ENCODE measurements around the gene SDSL. TPM values are rescaled to one million over a fixed set of nuclear protein-coding genes. Genes with fewer than 3 reads are reported as not detected.

SDSL gene
- total and polyA plus RNA-seq, 9 donors, result 0.43 to 19.3 (median 3.7) TPM

DNA sequence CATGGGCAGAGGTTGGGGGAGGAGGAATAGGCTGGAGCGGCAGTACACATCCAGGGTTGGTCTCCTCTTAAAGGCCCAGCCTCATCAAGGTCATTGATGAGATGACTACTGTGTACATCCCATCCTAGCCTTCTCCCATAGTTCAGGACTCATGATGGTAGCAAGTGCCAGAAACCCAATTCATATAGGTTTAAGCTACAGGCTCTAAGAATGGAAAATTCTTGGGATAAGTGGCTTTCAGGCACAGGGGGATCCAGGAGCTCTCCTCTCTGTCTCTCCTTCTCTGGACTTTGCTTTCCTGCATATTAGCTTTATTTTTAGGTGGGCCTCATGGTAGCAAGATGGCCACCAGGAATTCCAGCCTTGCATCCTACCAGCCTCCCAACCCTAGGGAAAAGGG, 6.3 kb downstream of the SDSL start:
- 83 to 92% (median 84%) methylated on average over 1 of the region's 1 CpG for WGBS, 3 donors
- intact Hi-C loops (cut with DNase I), result loop anchor here in 1 of 4 donors (10.0 kb wide), 1 partner anchor 124 kb away; no protein-coding TSS in a partner anchor
- H3K27me3 ChIP-seq, result no peaks in the 10 kb centered on the region
- TF ChIP-seq POLR2A (IDR thresholded peaks at IDR 0.05) (no peak), EP300 (IDR thresholded peaks at IDR 0.05) (no peak)
- TF ChIP-seq, protein P1, sequence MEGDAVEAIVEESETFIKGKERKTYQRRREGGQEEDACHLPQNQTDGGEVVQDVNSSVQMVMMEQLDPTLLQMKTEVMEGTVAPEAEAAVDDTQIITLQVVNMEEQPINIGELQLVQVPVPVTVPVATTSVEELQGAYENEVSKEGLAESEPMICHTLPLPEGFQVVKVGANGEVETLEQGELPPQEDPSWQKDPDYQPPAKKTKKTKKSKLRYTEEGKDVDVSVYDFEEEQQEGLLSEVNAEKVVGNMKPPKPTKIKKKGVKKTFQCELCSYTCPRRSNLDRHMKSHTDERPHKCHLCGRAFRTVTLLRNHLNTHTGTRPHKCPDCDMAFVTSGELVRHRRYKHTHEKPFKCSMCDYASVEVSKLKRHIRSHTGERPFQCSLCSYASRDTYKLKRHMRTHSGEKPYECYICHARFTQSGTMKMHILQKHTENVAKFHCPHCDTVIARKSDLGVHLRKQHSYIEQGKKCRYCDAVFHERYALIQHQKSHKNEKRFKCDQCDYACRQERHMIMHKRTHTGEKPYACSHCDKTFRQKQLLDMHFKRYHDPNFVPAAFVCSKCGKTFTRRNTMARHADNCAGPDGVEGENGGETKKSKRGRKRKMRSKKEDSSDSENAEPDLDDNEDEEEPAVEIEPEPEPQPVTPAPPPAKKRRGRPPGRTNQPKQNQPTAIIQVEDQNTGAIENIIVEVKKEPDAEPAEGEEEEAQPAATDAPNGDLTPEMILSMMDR (IDR thresholded peaks at IDR 0.05), result no peak
- no peak overlapping the region for H3K27ac ChIP-seq
- no peak for DNase-seq
- no peak overlapping the region for H3K4me3 ChIP-seq
- H3K9me3 ChIP-seq, result no peaks in the 10 kb centered on the region
- H3K36me3 ChIP-seq, result no peaks in the 10 kb centered on the region
- no peaks in the 10 kb centered on the region for H3K4me1 ChIP-seq (ENCODE audit: insufficient read depth)

DNA sequence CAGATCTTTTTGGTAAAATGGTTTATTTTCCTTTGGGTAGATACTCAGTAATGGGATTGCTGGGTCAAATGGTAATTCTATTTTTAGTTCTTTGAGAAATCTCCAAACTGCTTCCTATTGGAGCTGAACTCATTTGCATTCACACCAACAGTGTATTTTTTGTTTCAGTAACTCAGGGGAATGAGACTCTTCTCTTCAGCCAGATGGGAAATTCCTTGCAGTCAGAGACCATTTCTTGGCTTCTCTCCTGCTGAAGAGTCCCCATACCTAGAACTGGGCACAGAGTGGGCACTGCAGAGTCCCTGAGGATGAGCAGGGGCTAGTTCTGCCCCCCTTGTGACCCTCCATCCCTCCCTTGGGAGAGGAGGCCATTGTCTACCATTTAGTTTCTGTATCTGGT, 10.8 kb downstream of the SDSL start:
- Histone ChIP-seq H3K9me3 (no peaks in the 10 kb centered on the region), H3K4me1 (ENCODE audit: insufficient read depth) (no peaks in the 10 kb centered on the region), H3K27me3 (no peaks in the 10 kb centered on the region), H3K27ac (no peak overlapping the region), H3K36me3 (no peaks in the 10 kb centered on the region), H3K4me3 (no peak overlapping the region)
- intact Hi-C loops (cut with DNase I), result loop anchor here in 1 of 4 donors (10.0 kb wide), 1 partner anchor 258 kb away; no protein-coding TSS in a partner anchor
- no peak for DNase-seq
- TF ChIP-seq POLR2A (IDR thresholded peaks at IDR 0.05) (no peak), EP300 (IDR thresholded peaks at IDR 0.05) (no peak)
- TF ChIP-seq, protein P1 (IDR thresholded peaks at IDR 0.05), result no peak

DNA sequence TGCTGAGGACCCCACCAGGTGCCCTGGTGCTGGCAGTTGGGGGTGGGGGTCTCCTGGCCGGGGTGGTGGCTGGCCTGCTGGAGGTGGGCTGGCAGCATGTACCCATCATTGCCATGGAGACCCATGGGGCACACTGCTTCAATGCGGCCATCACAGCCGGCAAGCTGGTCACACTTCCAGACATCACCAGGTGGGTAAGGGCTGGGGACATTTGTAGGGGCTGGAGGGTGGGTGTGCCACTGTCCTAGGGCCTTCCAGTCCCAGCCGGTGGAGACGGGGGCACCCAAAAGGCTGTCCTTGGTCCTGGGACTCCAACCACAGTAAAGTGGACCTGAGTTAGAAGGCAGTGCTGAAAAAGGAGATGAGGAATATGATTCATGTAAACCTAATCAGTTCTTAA, 13.2 kb downstream of the SDSL start:
- DNase-seq, result no peak
- TF ChIP-seq, protein P1 (IDR thresholded peaks at IDR 0.05), result no peak
- TF ChIP-seq EP300 (IDR thresholded peaks at IDR 0.05) (no peak), POLR2A (IDR thresholded peaks at IDR 0.05) (no peak)
- no peaks in the 10 kb centered on the region for H3K36me3 ChIP-seq
- no peaks in the 10 kb centered on the region for H3K4me1 ChIP-seq (ENCODE audit: insufficient read depth)
- H3K27me3 ChIP-seq, result no peaks in the 10 kb centered on the region
- intact Hi-C loops (cut with DNase I), result loop anchor here in 1 of 4 donors (10.0 kb wide), 1 partner anchor 261 kb away; no protein-coding TSS in a partner anchor
- no peaks in the 10 kb centered on the region for H3K9me3 ChIP-seq
- H3K27ac ChIP-seq, result no peak overlapping the region
- no peak overlapping the region for H3K4me3 ChIP-seq
- WGBS, 3 donors, result 84 to 94% (median 87%) methylated on average over 5 of the region's 5 CpGs

DNA sequence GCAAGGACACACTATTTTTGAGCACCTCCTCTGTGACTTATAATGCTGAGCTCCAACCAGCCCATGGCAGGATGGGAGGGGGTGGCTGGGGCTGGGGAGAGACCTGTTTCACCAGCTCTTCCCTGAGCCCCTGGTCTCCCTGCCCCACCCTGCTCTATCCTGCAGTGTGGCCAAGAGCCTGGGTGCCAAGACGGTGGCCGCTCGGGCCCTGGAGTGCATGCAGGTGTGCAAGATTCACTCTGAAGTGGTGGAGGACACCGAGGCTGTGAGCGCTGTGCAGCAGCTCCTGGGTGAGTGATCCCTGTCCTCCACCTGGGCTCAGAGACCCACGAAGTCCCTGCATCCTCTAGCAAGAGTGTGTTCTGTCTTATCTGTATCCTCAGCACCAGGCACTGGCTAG, 14.4 kb downstream of the SDSL start:
- Histone ChIP-seq H3K27ac (no peak overlapping the region), H3K27me3 (no peaks in the 10 kb centered on the region), H3K4me3 (no peak overlapping the region), H3K4me1 (ENCODE audit: insufficient read depth) (no peaks in the 10 kb centered on the region), H3K36me3 (no peaks in the 10 kb centered on the region), H3K9me3 (no peaks in the 10 kb centered on the region)
- intact Hi-C loops (cut with DNase I), result loop anchor here in 1 of 4 donors (10.0 kb wide), 1 partner anchor 262 kb away; no protein-coding TSS in a partner anchor
- DNase-seq, result no peak
- TF ChIP-seq POLR2A (IDR thresholded peaks at IDR 0.05) (no peak), EP300 (IDR thresholded peaks at IDR 0.05) (no peak)
- TF ChIP-seq, protein P1 (IDR thresholded peaks at IDR 0.05), result no peak
- 80 to 82% (median 81%) methylated on average over 5 to 6 of the region's 6 CpGs for WGBS, 3 donors
